Keratinocyte (primary cell): ENCODE measurements around the gene MTA1.

Experiments
- EZH2 ChIP-seq: IDR thresholded peaks from one replicate; pipeline ENCODE4 v1.6.1; 2012; ENCODE audit warnings: inconsistent platforms, mild to moderate bottlenecking, low read length, moderate library complexity
- TF ChIP-seq, protein P1 (sequence below), 3 experiments: IDR thresholded peaks in 1 of 3; conservative IDR thresholded peaks in 1 of 3; optimal IDR thresholded peaks in 1 of 3; 2 replicates in 2 of 3; 3 replicates in 1 of 3; pipeline versions ENCODE3 to v1.5.1; 2011; ENCODE audit warnings: low read length in 3 of 3, mild to moderate bottlenecking in 3 of 3, moderate library complexity in 2 of 3, control low read depth in 1 of 3, inconsistent platforms in 1 of 3; ENCODE audit not compliant: insufficient read depth in 2 of 3; ENCODE audit errors: extremely low read depth in 1 of 3

DNA sequence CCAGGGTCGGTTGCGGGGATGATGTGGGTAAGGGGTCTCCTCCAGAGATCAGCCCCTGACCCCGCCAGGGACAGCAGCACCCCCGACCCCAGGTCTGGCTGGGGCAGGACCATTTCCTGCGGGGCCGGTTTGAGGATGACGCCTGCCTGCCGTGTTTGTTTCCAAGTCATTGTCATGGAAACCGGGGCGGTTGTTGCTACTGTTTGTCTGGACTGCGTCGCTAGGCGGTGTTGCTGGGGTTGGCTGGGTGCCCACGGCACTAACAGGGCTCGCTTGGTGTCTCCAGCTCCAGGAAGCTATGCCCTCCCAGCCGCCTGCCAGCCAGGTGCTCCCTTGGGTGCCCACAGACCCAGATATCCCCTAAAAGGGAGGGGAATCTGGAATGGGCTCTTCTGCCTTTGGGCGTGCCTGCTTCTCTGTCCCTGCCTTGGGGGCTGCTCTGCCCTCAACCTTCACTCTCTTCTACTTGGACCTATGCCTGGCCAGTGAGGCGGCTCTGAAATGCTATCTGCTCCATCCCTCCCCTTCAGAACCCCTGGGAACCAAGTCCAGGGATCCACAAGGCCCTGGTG lies 62.3 kb downstream of the MTA1 start:
- TF ChIP-seq, protein P1, sequence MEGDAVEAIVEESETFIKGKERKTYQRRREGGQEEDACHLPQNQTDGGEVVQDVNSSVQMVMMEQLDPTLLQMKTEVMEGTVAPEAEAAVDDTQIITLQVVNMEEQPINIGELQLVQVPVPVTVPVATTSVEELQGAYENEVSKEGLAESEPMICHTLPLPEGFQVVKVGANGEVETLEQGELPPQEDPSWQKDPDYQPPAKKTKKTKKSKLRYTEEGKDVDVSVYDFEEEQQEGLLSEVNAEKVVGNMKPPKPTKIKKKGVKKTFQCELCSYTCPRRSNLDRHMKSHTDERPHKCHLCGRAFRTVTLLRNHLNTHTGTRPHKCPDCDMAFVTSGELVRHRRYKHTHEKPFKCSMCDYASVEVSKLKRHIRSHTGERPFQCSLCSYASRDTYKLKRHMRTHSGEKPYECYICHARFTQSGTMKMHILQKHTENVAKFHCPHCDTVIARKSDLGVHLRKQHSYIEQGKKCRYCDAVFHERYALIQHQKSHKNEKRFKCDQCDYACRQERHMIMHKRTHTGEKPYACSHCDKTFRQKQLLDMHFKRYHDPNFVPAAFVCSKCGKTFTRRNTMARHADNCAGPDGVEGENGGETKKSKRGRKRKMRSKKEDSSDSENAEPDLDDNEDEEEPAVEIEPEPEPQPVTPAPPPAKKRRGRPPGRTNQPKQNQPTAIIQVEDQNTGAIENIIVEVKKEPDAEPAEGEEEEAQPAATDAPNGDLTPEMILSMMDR (optimal IDR thresholded peaks at IDR 0.05 in 1 of 3, IDR thresholded peaks at IDR 0.05 in 1 of 3, conservative IDR thresholded peaks at IDR 0.05 in 1 of 3; ENCODE audit: extremely low read depth in 1 of 3, insufficient read depth in 2 of 3, low read length in 3 of 3) = peak in 1 of 3 experiments; percentile 20
- TF ChIP-seq EZH2 = no peak
